Urothelium cell line (cell line): ENCODE results near the gene SAMD13.
"Not testable (repeated sequence)": the region's sequence is repeated elsewhere in the genome, so short reads cannot be mapped to it uniquely, and the experiment has no call there.

ENCODE experiments used
- DNase-seq: peaks from one replicate; pipeline ENCODE4 v3.0.0; 2011; ENCODE audit warnings: low spot score, mixed read lengths
- FAIRE-seq: peaks from 2 replicates; lab custom pipeline; 2011; peaks lifted over from hg19 to GRCh38; lab: Jason Lieb, UNC

The SAMD13 gene

GRCh38 chr1:84282780-84283333 lies 18.7 kb upstream of the SAMD13 start:
- FAIRE-seq (no peak), DNase-seq (no peak)

DNA sequence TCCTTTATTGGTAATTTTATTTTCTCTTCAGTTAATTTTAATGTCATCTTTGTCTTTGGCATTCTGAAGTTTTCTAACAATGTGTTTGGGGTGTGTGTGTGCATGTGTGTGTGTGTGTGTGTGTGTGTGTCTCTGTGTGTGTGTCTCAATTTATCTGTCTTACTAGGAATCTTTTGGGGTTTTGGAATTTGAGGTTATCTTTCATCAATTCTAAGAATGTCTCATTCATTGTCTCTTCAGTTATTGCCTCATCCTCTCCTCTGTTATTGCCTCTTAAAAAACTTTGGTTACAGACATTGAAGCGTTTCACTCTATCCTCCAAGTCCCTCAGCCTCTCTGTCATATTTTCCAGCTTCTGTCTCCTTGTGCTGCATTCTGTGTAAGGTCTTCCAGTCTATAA lies 18.1 kb upstream of the SAMD13 start:
- DNase-seq (no peak), FAIRE-seq (no peak)

DNA sequence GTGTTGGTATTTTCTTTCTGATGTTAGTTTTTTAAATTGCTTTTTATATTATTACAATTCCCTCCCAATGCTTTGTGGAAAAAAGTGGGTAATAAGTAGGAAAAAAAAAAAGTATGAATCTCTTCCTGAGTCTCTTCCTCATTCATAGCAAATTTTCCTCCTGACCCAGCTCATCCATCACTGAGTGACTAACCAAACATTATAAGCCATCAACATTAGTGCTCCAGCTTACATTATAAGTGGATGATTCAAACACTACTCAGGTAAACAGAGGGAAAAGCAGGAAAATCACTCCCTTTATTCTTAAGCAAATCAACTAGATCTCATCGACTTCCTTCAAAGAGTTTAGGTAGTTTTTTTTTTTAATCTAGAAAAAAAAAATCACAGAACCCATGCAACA lies 15.4 kb upstream of the SAMD13 start:
- DNase-seq (no peak), FAIRE-seq (no peak)

DNA sequence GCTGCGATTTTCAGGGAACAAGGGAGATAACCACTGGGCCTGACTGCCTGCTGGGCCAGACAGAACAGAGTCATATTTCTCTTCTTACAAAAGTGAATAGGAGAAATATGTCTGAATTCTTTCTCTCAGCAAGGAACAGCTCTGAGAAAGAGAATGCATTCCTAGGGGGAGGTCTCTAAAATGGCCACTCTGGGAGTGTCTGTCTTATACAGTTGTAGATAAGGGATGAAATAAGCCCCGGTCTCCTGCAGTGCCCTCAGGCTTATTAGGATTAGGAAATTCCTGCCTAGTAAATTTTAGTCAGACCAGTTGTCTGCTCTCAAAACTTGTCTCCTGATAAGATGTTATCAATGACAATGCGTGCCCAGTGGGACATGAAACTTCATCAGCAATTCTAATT lies 14.1 kb upstream of the SAMD13 start:
- not testable (repeated sequence) for FAIRE-seq, DNase-seq

DNA sequence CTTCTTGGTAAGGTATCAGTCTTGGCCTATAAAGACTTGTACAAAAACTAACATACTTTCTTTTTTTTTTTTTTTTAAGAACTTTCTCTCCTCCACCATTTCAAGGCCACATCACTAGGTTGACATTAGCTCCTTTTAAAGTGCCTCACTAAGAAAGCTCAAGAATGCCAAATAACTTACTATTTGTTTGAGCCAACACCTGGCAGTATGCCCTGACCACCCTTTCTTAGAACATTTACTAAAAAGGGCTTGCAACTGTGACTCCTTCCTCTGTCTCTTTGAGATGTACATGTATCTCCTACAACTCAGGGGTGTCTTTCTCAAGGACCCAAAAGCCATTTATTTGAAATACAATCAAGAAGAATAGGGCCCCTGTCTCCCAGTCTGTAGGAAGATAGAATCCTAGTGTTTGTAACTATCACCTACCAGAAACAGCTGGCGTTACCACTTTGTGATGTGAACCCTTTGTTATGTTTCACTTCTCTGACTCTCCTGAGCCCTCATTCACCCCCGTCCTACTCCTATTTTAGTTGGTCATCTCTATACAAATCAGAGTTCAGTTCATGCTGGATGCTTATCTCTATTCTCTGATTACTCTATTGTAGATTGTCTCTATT lies 12.2 kb upstream of the SAMD13 start:
- DNase-seq (no peak), FAIRE-seq (no peak)

DNA sequence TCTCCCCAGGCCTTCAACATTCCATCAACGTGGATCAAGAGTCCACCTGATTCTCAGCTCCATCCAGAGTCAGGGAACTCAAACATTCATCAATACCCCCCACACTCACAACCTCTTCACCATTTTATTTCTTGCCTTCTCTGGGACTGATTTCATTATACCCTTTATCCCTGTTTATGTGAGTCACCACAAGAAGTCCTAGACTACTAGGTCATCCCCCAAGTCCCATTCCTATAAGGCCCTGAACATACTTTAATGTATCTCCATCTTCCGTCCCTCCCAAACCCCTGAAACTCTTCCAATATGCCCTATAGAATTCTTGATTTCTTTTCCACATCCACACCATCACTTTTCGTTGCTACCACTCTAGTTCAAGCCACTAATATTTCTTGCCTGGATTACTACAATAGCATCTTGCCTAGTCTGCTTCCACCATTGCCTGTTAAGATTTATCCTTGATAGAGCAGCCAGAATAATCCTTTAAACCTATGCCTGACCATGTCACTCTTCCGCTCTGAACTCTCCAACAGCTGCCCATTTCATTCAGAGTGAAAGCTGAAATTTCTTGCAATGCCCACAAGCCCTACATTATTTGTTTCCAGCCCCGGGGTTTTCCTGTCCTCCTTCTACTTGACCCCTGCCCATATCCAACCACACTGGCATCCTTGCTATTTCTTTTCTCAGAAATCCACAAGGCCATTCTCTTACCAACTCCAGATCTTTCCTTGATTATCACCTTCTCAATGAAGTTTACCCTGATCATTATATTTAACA lies 9.4 kb upstream of the SAMD13 start:
- no peak for DNase-seq
- FAIRE-seq = no peak

- no peak for DNase-seq
- no peak for FAIRE-seq
Observed at GRCh38 chr1:84293766-84294165, 7.7 kb upstream of the SAMD13 start.

DNA sequence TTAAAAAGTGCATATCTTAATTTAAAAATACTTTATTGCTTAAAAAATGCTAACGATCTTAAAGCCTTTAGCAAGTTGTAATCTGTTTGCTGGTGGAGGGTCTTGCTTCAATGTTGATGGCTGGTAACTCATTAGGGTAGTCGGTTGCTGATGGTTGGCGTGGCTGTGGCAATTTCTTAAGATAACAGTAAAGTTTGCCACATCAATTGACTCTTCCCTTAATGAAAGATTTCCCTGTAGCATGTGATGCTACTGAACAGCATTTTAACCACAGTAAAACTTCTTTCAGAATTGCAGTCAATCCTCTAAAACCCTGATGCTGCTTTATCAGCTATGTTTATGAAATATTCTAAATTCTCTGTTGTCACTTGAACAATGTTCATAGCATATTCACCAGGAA lies 6.8 kb upstream of the SAMD13 start:
- FAIRE-seq (no peak), DNase-seq (no peak)

- DNase-seq = no peak
- FAIRE-seq = no peak
Observed at GRCh38 chr1:84297546-84298244, 3.8 kb upstream of the SAMD13 start.

DNA sequence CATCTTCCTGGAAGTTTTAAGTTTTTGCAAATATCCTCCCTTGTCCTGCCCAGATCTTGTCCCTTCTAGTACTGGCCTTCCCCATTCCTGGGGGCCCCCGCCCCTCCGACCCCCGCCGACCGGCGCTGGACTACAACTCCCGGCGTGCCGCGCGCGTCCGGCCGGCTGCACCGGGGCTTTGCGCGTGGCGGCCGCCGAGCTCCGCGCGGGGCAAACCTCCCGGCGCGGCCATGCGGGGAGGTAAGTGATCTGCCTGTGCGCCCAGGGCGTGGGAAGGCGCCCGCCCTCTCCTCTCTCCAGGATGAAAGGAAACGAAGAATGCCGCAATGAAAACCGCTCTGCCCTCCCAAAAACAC lies 3.2 kb upstream of the SAMD13 start:
- peak; percentile 78 for DNase-seq
- FAIRE-seq = peak; percentile 82

GRCh38 chr1:84298684-84299535 lies 2.6 kb upstream of the SAMD13 start:
- FAIRE-seq (peak; percentile 9), DNase-seq (peak; percentile 46)

DNA sequence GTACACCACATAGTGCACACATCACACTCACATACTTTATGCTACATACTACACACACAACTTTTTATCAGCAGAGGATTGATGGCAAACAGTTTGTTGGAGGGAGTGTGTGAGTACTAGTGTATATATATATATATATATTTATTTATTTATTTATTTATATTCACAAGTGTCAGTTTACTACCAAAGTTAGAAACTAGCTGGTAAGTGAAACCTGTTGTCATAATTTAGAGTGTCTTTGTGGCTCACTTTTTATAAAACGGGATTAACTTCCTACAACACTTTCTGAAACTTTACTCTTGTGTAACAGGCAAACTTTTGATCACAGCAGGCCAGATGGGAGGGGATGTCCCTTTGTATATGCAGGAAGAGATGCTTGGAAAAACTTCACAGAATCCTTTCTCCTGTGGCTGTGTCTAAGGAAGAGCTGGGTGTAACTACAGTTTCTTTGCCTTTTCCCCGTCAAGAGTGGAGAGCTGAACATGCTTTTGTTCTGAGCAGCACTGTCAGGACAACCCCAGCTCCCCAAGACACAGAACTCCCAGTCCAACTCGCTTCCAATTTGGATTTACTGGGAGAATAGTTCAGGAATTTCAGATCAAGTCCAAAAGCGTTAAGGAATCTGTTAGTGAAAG lies 1.9 kb upstream of the SAMD13 start:
- no peak for FAIRE-seq
- DNase-seq = no peak

DNA sequence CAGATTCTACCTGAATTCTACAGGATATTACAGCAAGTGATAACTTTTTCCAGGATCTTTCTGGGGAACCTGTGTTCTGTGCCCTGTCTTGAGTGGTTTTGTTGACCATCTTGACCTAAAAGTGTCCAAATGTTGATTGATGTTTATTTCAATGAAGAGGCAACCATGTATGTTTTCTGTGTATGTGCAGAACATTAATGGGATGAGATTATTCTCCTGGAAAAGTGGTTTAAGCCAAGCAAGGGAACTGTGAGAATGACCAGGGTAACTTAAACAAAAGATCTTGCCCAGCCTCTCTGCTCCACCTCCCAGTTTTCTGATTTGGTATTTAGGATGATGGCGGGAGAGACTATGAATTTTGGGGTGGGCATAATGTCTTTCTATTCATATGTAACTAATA lies 1.0 kb upstream of the SAMD13 start:
- FAIRE-seq = no peak
- DNase-seq = no peak

DNA sequence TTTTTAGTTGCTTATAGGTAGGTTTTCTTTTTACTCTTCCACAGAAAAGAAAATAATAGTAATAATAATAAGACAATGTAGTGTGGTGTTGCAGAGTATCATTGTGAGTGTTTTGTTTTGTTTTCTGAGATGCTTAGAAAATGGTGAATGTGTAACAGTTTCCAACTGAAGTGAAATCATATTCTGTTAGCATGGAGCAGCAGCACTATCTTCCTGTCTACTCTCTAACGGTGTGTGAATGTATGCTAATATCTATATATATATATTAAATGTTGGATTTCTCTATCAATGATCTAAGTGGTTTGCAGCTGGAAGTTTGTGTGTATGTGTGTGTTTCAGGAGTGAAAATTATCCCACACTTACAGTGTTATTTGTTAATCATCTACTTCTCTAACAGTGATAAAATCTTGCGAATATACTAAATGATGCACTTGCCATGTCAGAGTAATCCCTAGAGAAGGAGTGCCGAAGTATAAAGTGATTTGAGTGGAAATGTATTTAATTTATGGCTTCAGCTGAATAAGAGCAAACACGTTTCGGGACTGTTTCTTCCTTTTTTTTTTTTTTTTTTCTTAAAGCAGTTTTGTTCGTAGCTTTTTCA lies 377 bp downstream of the SAMD13 start:
- FAIRE-seq (no peak), DNase-seq (no peak)

- no peak for FAIRE-seq
- DNase-seq = no peak
Observed at GRCh38 chr1:84303314-84303830, 1.9 kb downstream of the SAMD13 start.

DNA sequence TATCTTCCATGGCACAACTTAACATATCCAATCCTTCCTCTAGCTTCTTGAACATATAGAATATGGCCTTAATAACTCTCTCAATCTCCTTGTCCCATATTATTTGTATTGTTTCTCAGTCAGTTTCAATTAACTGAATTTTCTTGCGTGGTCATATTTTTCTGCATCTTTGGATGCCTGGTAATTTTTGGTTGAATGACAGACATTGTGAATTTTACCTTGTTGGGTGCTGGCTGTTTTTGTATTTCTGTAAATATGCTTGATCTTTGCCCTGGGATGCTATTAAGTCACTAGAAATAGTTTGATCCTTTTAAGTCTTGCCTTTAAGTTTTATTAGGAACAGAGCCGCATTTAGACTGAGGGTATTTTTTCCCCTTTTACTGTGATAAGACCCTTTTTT lies 5.9 kb downstream of the SAMD13 start:
- no peak for FAIRE-seq

GRCh38 chr1:84311296-84311695 lies 9.8 kb downstream of the SAMD13 start:
- DNase-seq = no peak
- no peak for FAIRE-seq

More for the DNA sequence above, 5.9 kb downstream of the SAMD13 start:
- no peak for DNase-seq

GRCh38 chr1:84319662-84320061 lies 18.2 kb downstream of the SAMD13 start:
- no peak for FAIRE-seq
- DNase-seq = no peak

DNA sequence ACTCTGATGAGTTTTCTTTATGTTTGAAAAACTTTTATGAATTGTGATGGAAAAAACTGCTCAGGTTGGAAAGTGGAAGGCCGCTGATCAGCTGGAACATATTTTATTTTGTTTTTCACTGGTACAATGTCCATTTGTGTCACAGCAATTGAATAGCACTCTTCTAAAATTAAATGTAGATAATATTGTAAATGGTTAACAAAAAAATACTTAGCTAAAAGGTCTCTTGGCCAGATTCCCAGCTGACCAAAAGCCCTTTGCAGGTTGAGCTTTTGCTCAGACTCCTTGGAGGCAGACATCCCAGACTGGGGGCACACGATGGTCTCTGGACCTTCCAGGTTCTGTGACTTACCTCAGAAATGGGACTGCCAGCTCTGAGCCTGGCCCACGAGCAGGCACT lies 26.3 kb downstream of the SAMD13 start:
- FAIRE-seq (no peak), DNase-seq (no peak)
